ENCODE results near the gene LEMD3.

GRCh38 chr12:65217086-65217485, 47.7 kb downstream of the LEMD3 start:
- TF ChIP-seq CTCF (IDR thresholded peaks at IDR 0.05) (no peak), POLR2AphosphoS5 (IDR thresholded peaks at IDR 0.05; ENCODE audit: low read depth, low read length) (no peak)
